Measurements from ENCODE around the gene PLXNA2.

GRCh38 chr1:208161005-208161404 lies 83.2 kb downstream of the PLXNA2 start:
- TF ChIP-seq CTCF (IDR thresholded peaks at IDR 0.05; ENCODE audit: borderline replicate concordance, extremely low read depth, low read length, poor library complexity, severe bottlenecking) (no peak), EZH2 (IDR thresholded peaks at IDR 0.05; ENCODE audit: borderline replicate concordance, low read depth, low read length, severe bottlenecking) (no peak)
